Astrocyte (in vitro differentiated cells and primary cell): ENCODE data around the gene DMAP1. TPM values are rescaled to one million over a fixed set of nuclear protein-coding genes. Genes with fewer than 3 reads are reported as not detected.

Experiments
- DNase-seq: peaks from one replicate; pipeline ENCODE4 v3.0.0-alpha.2; 2010; ENCODE audit warnings: low read depth
- FAIRE-seq: peaks from 2 replicates; lab custom pipeline; 2011; peaks lifted over from hg19 to GRCh38; lab: Jason Lieb, UNC
- H2AFZ ChIP-seq: 2 replicates; pipeline ENCODE4 v1.6.0; 2012; ENCODE audit warnings: low read depth, low read length, inconsistent platforms
- H3K27ac ChIP-seq: 2 replicates; pipeline ENCODE4 v1.5.1; 2011; ENCODE audit warnings: low read depth, low read length, inconsistent platforms
- H3K27me3 ChIP-seq: 2 replicates; pipeline ENCODE4 v1.6.0; 2011; ENCODE audit warnings: low read length, inconsistent platforms; ENCODE audit not compliant: insufficient read depth
- H3K36me3 ChIP-seq: 2 replicates; pipeline ENCODE4 v1.5.1; 2011; ENCODE audit warnings: low read length, inconsistent platforms; ENCODE audit not compliant: insufficient read depth
- H3K4me1 ChIP-seq: 2 replicates; pipeline ENCODE4 v1.5.1; 2011; ENCODE audit warnings: low read length, inconsistent platforms; ENCODE audit not compliant: insufficient read depth
- H3K4me2 ChIP-seq: 2 replicates; pipeline ENCODE4 v1.6.0; 2012; ENCODE audit warnings: low read length, inconsistent platforms
- H3K4me3 ChIP-seq: 2 replicates; pipeline ENCODE4 v1.5.1; 2011; ENCODE audit warnings: low read depth, mild to moderate bottlenecking, low read length, inconsistent platforms; ENCODE audit not compliant: insufficient read depth
- H3K79me2 ChIP-seq: 2 replicates; pipeline ENCODE4 v1.6.0; 2012; ENCODE audit warnings: mild to moderate bottlenecking, low read length, inconsistent platforms; ENCODE audit not compliant: insufficient read depth
- H3K9ac ChIP-seq: 2 replicates; pipeline ENCODE4 v1.6.0; 2012; ENCODE audit warnings: mild to moderate bottlenecking, low read length, inconsistent platforms
- H3K9me3 ChIP-seq: 2 replicates; pipeline ENCODE4 v1.5.1; 2012; ENCODE audit warnings: low read depth, mild to moderate bottlenecking, low read length, inconsistent platforms; ENCODE audit not compliant: insufficient read depth
- H4K20me1 ChIP-seq: 2 replicates; pipeline ENCODE4 v1.6.0; 2012; ENCODE audit warnings: low read length, inconsistent platforms; ENCODE audit not compliant: insufficient read depth
- H3K27ac Mint-ChIP-seq: one replicate; pipeline ENCODE4 v1.8.0; 2021; ENCODE audit warnings: mild to moderate bottlenecking, mixed read lengths; ENCODE audit not compliant: unreplicated experiment
- H3K27me3 Mint-ChIP-seq: one replicate; pipeline ENCODE4 v1.8.0; 2021; ENCODE audit warnings: low read depth, mixed read lengths; ENCODE audit not compliant: unreplicated experiment
- H3K36me3 Mint-ChIP-seq: one replicate; pipeline ENCODE4 v1.8.0; 2021; ENCODE audit warnings: low read depth, mixed read lengths; ENCODE audit not compliant: unreplicated experiment
- H3K4me1 Mint-ChIP-seq: one replicate; pipeline ENCODE4 v1.8.0; 2021; ENCODE audit warnings: low read depth, mixed read lengths; ENCODE audit not compliant: unreplicated experiment
- H3K4me3 Mint-ChIP-seq: one replicate; pipeline ENCODE4 v1.8.0; 2021; ENCODE audit warnings: mild to moderate bottlenecking, moderate library complexity, mixed read lengths; ENCODE audit not compliant: unreplicated experiment
- H3K9me3 Mint-ChIP-seq: one replicate; pipeline ENCODE4 v1.8.0; 2021; ENCODE audit warnings: mild to moderate bottlenecking, mixed read lengths; ENCODE audit not compliant: unreplicated experiment
- CTCF ChIP-seq: IDR thresholded peaks from 2 replicates; pipeline ENCODE4 v1.5.1; 2011; ENCODE audit warnings: low read depth, mild to moderate bottlenecking, inconsistent platforms, low read length, moderate library complexity; ENCODE audit not compliant: insufficient read depth
- EZH2 ChIP-seq: IDR thresholded peaks from 2 replicates; pipeline ENCODE4 v1.6.1; 2012; ENCODE audit warnings: mild to moderate bottlenecking, low read length, inconsistent platforms; ENCODE audit not compliant: insufficient read depth
- total RNA-seq: library from RNA; stranded (reverse); gene quantifications from 2 replicates; pipeline ENCODE4 v1.2.1, GENCODE V29; 2021

The DMAP1 gene
- total RNA-seq, 1 donor from 2014 or later = 33.8 TPM

GRCh38 chr1:44217809-44218410, 4.6 kb downstream of the DMAP1 start:
- H3K9ac ChIP-seq = no peak overlapping the region
- no peak overlapping the region for H3K4me2 ChIP-seq
- peaks cover 28% of the 10 kb centered on the region for H4K20me1 ChIP-seq
- FAIRE-seq (no peak), DNase-seq (no peak)
- no peaks in the 10 kb centered on the region for H3K27me3 Mint-ChIP-seq
- peaks cover 12% of the 10 kb centered on the region for H3K4me1 ChIP-seq
- H3K36me3 Mint-ChIP-seq = no peaks in the 10 kb centered on the region
- H3K27me3 ChIP-seq = no peaks in the 10 kb centered on the region
- peaks cover 14% of the 10 kb centered on the region for H3K36me3 ChIP-seq
- H3K9me3 Mint-ChIP-seq = no peaks in the 10 kb centered on the region
- H3K27ac Mint-ChIP-seq = no peak overlapping the region
- H3K4me1 Mint-ChIP-seq = peaks cover 1% of the 10 kb centered on the region
- no peak overlapping the region for H2AFZ ChIP-seq
- H3K4me3 ChIP-seq = no peak overlapping the region
- no peak overlapping the region for H3K27ac ChIP-seq
- no peak overlapping the region for H3K4me3 Mint-ChIP-seq
- H3K9me3 ChIP-seq = no peaks in the 10 kb centered on the region
- TF ChIP-seq EZH2 (no peak), CTCF (peak; percentile 94)
- peaks cover 16% of the 10 kb centered on the region for H3K79me2 ChIP-seq

DNA sequence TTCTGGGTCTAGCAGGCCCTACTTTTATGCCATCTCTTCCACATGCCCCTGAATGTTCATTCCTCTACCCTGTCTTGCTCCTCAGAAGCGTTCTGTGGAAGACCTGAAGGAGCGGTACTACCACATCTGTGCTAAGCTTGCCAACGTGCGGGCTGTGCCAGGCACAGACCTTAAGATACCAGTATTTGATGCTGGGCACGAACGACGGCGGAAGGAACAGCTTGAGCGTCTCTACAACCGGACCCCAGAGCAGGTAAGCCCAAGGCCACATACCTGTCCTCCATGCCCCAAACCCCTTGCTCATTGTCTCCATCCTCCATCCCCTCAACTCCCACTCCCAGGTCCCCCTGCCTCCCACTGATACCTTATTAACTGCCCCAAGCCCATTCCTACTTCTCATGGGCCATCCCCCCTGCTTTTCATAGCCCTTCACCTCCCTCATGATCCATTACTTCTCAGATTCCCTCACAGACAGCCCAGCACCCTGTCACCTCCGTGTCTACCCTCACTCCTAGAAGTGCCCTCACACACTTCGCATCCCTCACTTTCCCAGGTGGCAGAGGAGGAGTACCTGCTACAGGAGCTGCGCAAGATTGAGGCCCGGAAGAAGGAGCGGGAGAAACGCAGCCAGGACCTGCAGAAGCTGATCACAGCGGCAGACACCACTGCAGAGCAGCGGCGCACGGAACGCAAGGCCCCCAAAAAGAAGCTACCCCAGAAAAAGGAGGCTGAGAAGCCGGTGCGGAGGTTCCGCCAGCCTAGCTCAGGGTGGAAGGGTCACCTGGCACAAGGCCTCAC, 5.4 kb downstream of the DMAP1 start:
- FAIRE-seq = no peak
- peaks cover 14% of the 10 kb centered on the region for H3K36me3 ChIP-seq
- H3K27ac ChIP-seq = no peak overlapping the region
- H3K4me1 ChIP-seq = peaks cover 11% of the 10 kb centered on the region
- no peaks in the 10 kb centered on the region for H3K27me3 Mint-ChIP-seq
- no peak overlapping the region for H3K4me3 ChIP-seq
- H3K79me2 ChIP-seq = peaks cover 11% of the 10 kb centered on the region
- H3K27ac Mint-ChIP-seq = peak overlapping the region; percentile 59
- no peak overlapping the region for H2AFZ ChIP-seq
- peaks cover 28% of the 10 kb centered on the region for H4K20me1 ChIP-seq
- H3K9me3 ChIP-seq = no peaks in the 10 kb centered on the region
- H3K27me3 ChIP-seq = no peaks in the 10 kb centered on the region
- H3K4me2 ChIP-seq = no peak overlapping the region
- no peaks in the 10 kb centered on the region for H3K36me3 Mint-ChIP-seq
- H3K9me3 Mint-ChIP-seq = no peaks in the 10 kb centered on the region
- H3K4me1 Mint-ChIP-seq = peaks cover 1% of the 10 kb centered on the region
- TF ChIP-seq CTCF (no peak), EZH2 (no peak)
- no peak overlapping the region for H3K9ac ChIP-seq
- H3K4me3 Mint-ChIP-seq = no peak overlapping the region
- no peak for DNase-seq

- Histone ChIP-seq H3K36me3 (peaks cover 14% of the 10 kb centered on the region), H3K4me1 (peaks cover 6% of the 10 kb centered on the region), H3K9me3 (no peaks in the 10 kb centered on the region), H4K20me1 (peaks cover 29% of the 10 kb centered on the region), H3K27me3 (no peaks in the 10 kb centered on the region), H3K27ac (no peak overlapping the region), H3K79me2 (peaks cover 5% of the 10 kb centered on the region), H3K9ac (no peak overlapping the region), H3K4me2 (no peak overlapping the region), H3K4me3 (no peak overlapping the region), H2AFZ (no peak overlapping the region)
- no peaks in the 10 kb centered on the region for H3K4me1 Mint-ChIP-seq
- no peak for DNase-seq
- H3K27me3 Mint-ChIP-seq = no peaks in the 10 kb centered on the region
- no peaks in the 10 kb centered on the region for H3K9me3 Mint-ChIP-seq
- H3K4me3 Mint-ChIP-seq = no peak overlapping the region
- TF ChIP-seq CTCF = no peak
- no peak for TF ChIP-seq EZH2
- no peak overlapping the region for H3K27ac Mint-ChIP-seq
- H3K36me3 Mint-ChIP-seq = no peaks in the 10 kb centered on the region
- FAIRE-seq = no peak
Observed at GRCh38 chr1:44219301-44219626, 6.0 kb downstream of the DMAP1 start.
